Hepatocyte (in vitro differentiated cells): ENCODE measurements around the gene TXNRD1. TPM values are rescaled to one million over a fixed set of nuclear protein-coding genes. Genes with fewer than 3 reads are reported as not detected.

Source experiments
- DNase-seq: peaks from one replicate; pipeline ENCODE4 v3.0.0-alpha.2; 2016; ENCODE audit warnings: low spot score
- H2AFZ ChIP-seq: fragments of 200-600 bp; sonication (generic); 2 replicates; pipeline ENCODE4 v1.6.0; 2016; ENCODE audit warnings: antibody characterized with exemption, mild to moderate bottlenecking
- H3K27ac ChIP-seq: fragments of 200-600 bp; sonication (generic); 2 replicates; pipeline ENCODE4 v1.5.1; 2016; ENCODE audit warnings: mild to moderate bottlenecking
- H3K27me3 ChIP-seq: fragments of 200-600 bp; sonication (generic); 2 replicates; pipeline ENCODE4 v1.6.1; 2016
- H3K36me3 ChIP-seq: fragments of 200-600 bp; sonication (generic); replicated peaks from 2 replicates; pipeline ENCODE4 v1.5.1; 2016; ENCODE audit warnings: low read depth; ENCODE audit not compliant: insufficient read depth
- H3K4me1 ChIP-seq: fragments of 200-600 bp; sonication (generic); 2 replicates; pipeline ENCODE4 v1.5.1; 2016; ENCODE audit warnings: mild to moderate bottlenecking, moderate library complexity; ENCODE audit not compliant: insufficient read depth
- H3K4me2 ChIP-seq: fragments of 200-600 bp; sonication (generic); 2 replicates; pipeline ENCODE4 v1.6.0; 2016
- H3K4me3 ChIP-seq: fragments of 200-600 bp; sonication (generic); 2 replicates; pipeline ENCODE4 v1.5.1; 2016; ENCODE audit warnings: mild to moderate bottlenecking
- H3K79me2 ChIP-seq: fragments of 200-600 bp; sonication (generic); 2 replicates; pipeline ENCODE4 v1.6.0; 2017; ENCODE audit warnings: mild to moderate bottlenecking
- H3K9me2 ChIP-seq: fragments of 200-600 bp; sonication (generic); replicated peaks from 2 replicates; pipeline ENCODE4 v1.6.0; 2017; ENCODE audit warnings: mild to moderate bottlenecking; ENCODE audit not compliant: insufficient read depth
- H3K9me3 ChIP-seq: fragments of 200-600 bp; sonication (generic); 2 replicates; pipeline ENCODE4 v1.5.1; 2016; ENCODE audit warnings: low read depth, mild to moderate bottlenecking
- H4K20me1 ChIP-seq: fragments of 200-600 bp; sonication (generic); 2 replicates; pipeline ENCODE4 v1.6.0; 2016; ENCODE audit warnings: mild to moderate bottlenecking; ENCODE audit not compliant: insufficient read depth, poor library complexity, severe bottlenecking
- CTCF ChIP-seq: fragments of 200-600 bp; sonication (generic); IDR thresholded peaks from 2 replicates; pipeline ENCODE4 v1.5.1; 2016; ENCODE audit warnings: antibody characterized with exemption, mild to moderate bottlenecking; ENCODE audit not compliant: poor library complexity
- EZH2 ChIP-seq: fragments of 200-600 bp; sonication (generic); IDR thresholded peaks from 2 replicates; pipeline ENCODE4 v1.6.1; 2016; ENCODE audit warnings: antibody characterized with exemption, mild to moderate bottlenecking, borderline replicate concordance
- EZH2phosphoT487 ChIP-seq: fragments of 200-600 bp; sonication (generic); IDR thresholded peaks from one replicate; pipeline ENCODE4 v1.6.1; 2018; ENCODE audit warnings: antibody characterized with exemption, mild to moderate bottlenecking, low read depth, moderate library complexity; ENCODE audit not compliant: unreplicated experiment, severe bottlenecking
- WGBS: methylation state at CpG from one replicate; pipeline ENCODE4 v1.1.6; 2016; ENCODE audit warnings: low lambda C conversion rate; ENCODE audit errors: missing lambda C conversion rate; 5-methylcytosine and 5-hydroxymethylcytosine counted together
- polyA plus RNA-seq: library from polyadenylated mRNA; unstranded; fragments of >200 nt; fragmentation: Nextera tagmentation; extraction: Ambion mirVana; gene quantifications from 2 replicates; pipeline ENCODE4 v1.2.1, GENCODE V29; 2016
- total RNA-seq: library from RNA; depleted of rRNA; stranded (reverse); fragments of >200 nt; gene quantifications from 2 replicates; pipeline ENCODE4 v1.2.3, GENCODE V29; 2014

TXNRD1 gene
- total and polyA plus RNA-seq, 2 experiments from 2014 or later, result 49.8 to 113 TPM

- TF ChIP-seq EZH2 (no peak), CTCF (no peak), EZH2phosphoT487 (no peak)
- Histone ChIP-seq H3K36me3 (no peaks in the 10 kb centered on the region), H3K9me3 (peaks cover 4% of the 10 kb centered on the region), H3K27ac (no peak overlapping the region), H3K79me2 (no peaks in the 10 kb centered on the region), H3K27me3 (no peaks in the 10 kb centered on the region), H3K4me2 (no peak overlapping the region), H2AFZ (no peak overlapping the region), H4K20me1 (no peaks in the 10 kb centered on the region), H3K4me3 (no peak overlapping the region), H3K4me1 (no peaks in the 10 kb centered on the region), H3K9me2 (no peaks in the 10 kb centered on the region)
- no peak for DNase-seq
- 94% methylated on average over 10 of the region's 10 CpGs for WGBS
Measured at GRCh38 chr12:104372721-104373335, 157.2 kb downstream of the TXNRD1 start.

- Histone ChIP-seq H3K36me3 (no peaks in the 10 kb centered on the region), H3K9me3 (peaks cover 4% of the 10 kb centered on the region), H2AFZ (no peak overlapping the region), H3K27ac (no peak overlapping the region), H3K79me2 (no peaks in the 10 kb centered on the region), H3K27me3 (no peaks in the 10 kb centered on the region), H4K20me1 (no peaks in the 10 kb centered on the region), H3K9me2 (no peaks in the 10 kb centered on the region), H3K4me3 (no peak overlapping the region), H3K4me2 (no peak overlapping the region), H3K4me1 (no peaks in the 10 kb centered on the region)
- TF ChIP-seq CTCF, result no peak
- no peak for TF ChIP-seq EZH2phosphoT487
- TF ChIP-seq EZH2, result no peak
- DNase-seq, result no peak
- WGBS, result 91% methylated on average over 2 of the region's 2 CpGs
Measured at GRCh38 chr12:104374071-104374470, 158.5 kb downstream of the TXNRD1 start.

- Histone ChIP-seq H3K4me2 (no peak overlapping the region), H3K36me3 (no peaks in the 10 kb centered on the region), H3K27me3 (no peaks in the 10 kb centered on the region), H3K4me3 (no peak overlapping the region), H3K9me2 (no peaks in the 10 kb centered on the region), H2AFZ (no peak overlapping the region), H3K4me1 (no peaks in the 10 kb centered on the region), H3K79me2 (no peaks in the 10 kb centered on the region), H3K9me3 (peaks cover 2% of the 10 kb centered on the region), H4K20me1 (no peaks in the 10 kb centered on the region), H3K27ac (no peak overlapping the region)
- DNase-seq, result no peak
- TF ChIP-seq CTCF (no peak), EZH2phosphoT487 (no peak), EZH2 (no peak)
- WGBS, result 92% methylated on average over 6 of the region's 6 CpGs
Measured at GRCh38 chr12:104374806-104375205, 159.2 kb downstream of the TXNRD1 start.

- Histone ChIP-seq H3K27me3 (no peaks in the 10 kb centered on the region), H3K4me3 (no peak overlapping the region), H2AFZ (no peak overlapping the region), H4K20me1 (no peaks in the 10 kb centered on the region), H3K9me3 (no peaks in the 10 kb centered on the region), H3K4me1 (no peaks in the 10 kb centered on the region), H3K79me2 (no peaks in the 10 kb centered on the region), H3K27ac (no peak overlapping the region), H3K4me2 (no peak overlapping the region), H3K9me2 (no peaks in the 10 kb centered on the region), H3K36me3 (no peaks in the 10 kb centered on the region)
- no peak for DNase-seq
- no peak for TF ChIP-seq CTCF
- 74% methylated on average over 4 of the region's 4 CpGs for WGBS
Measured at GRCh38 chr12:104375775-104376174, 160.2 kb downstream of the TXNRD1 start.
